PC-3 (cell line): ENCODE results near the gene ZG16.
"Not testable (repeated sequence)": the region's sequence is repeated elsewhere in the genome, so short reads cannot be mapped to it uniquely, and the experiment has no call there.

Experiments
- EZH2 ChIP-seq: fragments of 300-600 bp; sonication (generic); IDR thresholded peaks from one replicate; pipeline ENCODE4 v1.6.1; 2017; ENCODE audit warnings: antibody characterized with exemption, mild to moderate bottlenecking, low read length; ENCODE audit not compliant: unreplicated experiment
- EZH2phosphoT487 ChIP-seq: fragments of 300-600 bp; sonication (generic); IDR thresholded peaks from 2 replicates; pipeline ENCODE4 v1.6.1; 2018; ENCODE audit warnings: mild to moderate bottlenecking, antibody characterized with exemption, low read length, borderline replicate concordance
- TF ChIP-seq, protein P1 (sequence below): fragments of 300-600 bp; sonication (generic); conservative IDR thresholded peaks from 2 replicates; pipeline ENCODE4 v1.5.1; 2017; ENCODE audit warnings: antibody characterized with exemption, low read depth, mild to moderate bottlenecking, low read length

DNA sequence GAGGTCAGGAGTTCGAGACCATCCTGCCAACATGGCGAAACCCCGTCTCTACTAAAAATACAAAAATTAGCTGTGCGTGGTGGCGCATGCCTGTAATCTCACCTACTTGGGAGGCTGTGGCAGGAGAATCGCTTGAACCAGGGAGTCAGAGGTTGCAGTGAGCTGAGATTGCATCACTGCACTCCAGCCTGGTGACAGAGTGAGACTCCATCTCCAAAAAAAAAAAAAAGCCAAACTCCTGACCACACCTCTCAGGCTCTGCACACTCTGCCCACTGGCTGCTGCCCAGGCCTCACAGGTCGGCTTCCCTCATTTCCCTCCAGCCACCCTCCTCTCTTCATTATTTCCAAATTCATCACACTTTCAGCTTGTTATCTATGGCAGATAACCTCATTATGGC, 5.7 kb upstream of the ZG16 start:
- TF ChIP-seq, protein P1, sequence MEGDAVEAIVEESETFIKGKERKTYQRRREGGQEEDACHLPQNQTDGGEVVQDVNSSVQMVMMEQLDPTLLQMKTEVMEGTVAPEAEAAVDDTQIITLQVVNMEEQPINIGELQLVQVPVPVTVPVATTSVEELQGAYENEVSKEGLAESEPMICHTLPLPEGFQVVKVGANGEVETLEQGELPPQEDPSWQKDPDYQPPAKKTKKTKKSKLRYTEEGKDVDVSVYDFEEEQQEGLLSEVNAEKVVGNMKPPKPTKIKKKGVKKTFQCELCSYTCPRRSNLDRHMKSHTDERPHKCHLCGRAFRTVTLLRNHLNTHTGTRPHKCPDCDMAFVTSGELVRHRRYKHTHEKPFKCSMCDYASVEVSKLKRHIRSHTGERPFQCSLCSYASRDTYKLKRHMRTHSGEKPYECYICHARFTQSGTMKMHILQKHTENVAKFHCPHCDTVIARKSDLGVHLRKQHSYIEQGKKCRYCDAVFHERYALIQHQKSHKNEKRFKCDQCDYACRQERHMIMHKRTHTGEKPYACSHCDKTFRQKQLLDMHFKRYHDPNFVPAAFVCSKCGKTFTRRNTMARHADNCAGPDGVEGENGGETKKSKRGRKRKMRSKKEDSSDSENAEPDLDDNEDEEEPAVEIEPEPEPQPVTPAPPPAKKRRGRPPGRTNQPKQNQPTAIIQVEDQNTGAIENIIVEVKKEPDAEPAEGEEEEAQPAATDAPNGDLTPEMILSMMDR: not testable (repeated sequence)
- TF ChIP-seq EZH2, EZH2phosphoT487: not testable (repeated sequence)
